HepG2 (cell line): ENCODE results near the gene PDZD2. TPM values are rescaled to one million over a fixed set of nuclear protein-coding genes. Genes with fewer than 3 reads are reported as not detected.

Experiments used
- ATAC-seq: fragments of 200-7000 bp; cut with Tn5 transposase; 3 replicates; pipeline ENCODE4 v1.9.1; 2020; ENCODE audit warnings: mild to moderate bottlenecking, moderate library complexity
- BruUV-seq: library from RNA; stranded (reverse); fragments of 400-500 nt; replicated peaks from 2 replicates; lab custom pipeline; 2021; lab: Mats Ljungman, UMichigan
- CTCF ChIA-PET: fragments of 300-600 bp; formaldehyde crosslinking; extraction: SDS; loops from one replicate; lab custom pipeline; 2021; ENCODE audit warnings: low total read pairs, inconsistent platforms, low intra/inter-chr PET ratio; lab: Yijun Ruan, JAX
- POLR2A ChIA-PET: fragments of 350-600 bp; sonication (Branson Sonifier 250); formaldehyde crosslinking; loops from one replicate; lab custom pipeline; 2020; ENCODE audit warnings: antibody characterized with exemption, inconsistent platforms; lab: Yijun Ruan, JAX
- DNase-seq: peaks from one replicate; pipeline ENCODE4 v3.0.0-alpha.2; 2015; ENCODE audit warnings: low spot score
- FAIRE-seq: peaks from 3 replicates; lab custom pipeline; 2011; peaks lifted over from hg19 to GRCh38; lab: Jason Lieb, UNC
- H2AFZ ChIP-seq: one replicate; pipeline ENCODE4 v1.6.1; 2011; ENCODE audit warnings: low read length, inconsistent platforms
- H3K27ac ChIP-seq: fragments of 300-600 bp; 3 replicates; pipeline ENCODE4 v1.8.0; 2011; ENCODE audit warnings: mixed run types, mild to moderate bottlenecking, mixed read lengths, low read length, inconsistent platforms; ENCODE audit not compliant: insufficient read depth; ENCODE audit errors: extremely low read length
- H3K27me3 ChIP-seq, 2 experiments: fragments of 200-600 bp in 1 of 2; 2 replicates in 1 of 2; 3 replicates in 1 of 2; pipeline versions ENCODE4 v1.6.0 to v1.8.0; 2011; ENCODE audit warnings: low read length in 2 of 2, mild to moderate bottlenecking in 2 of 2, moderate library complexity in 2 of 2, inconsistent platforms in 1 of 2; ENCODE audit not compliant: insufficient read depth in 2 of 2, control insufficient read depth in 1 of 2
- H3K36me3 ChIP-seq, 2 experiments: fragments of 200-600 bp in 1 of 2; replicated peaks in 1 of 2; 2 replicates in 1 of 2; 3 replicates in 1 of 2; pipeline versions ENCODE4 v1.5.1 to v1.8.0; 2011; ENCODE audit warnings: low read length in 2 of 2, inconsistent platforms in 1 of 2; ENCODE audit not compliant: insufficient read depth in 2 of 2, control insufficient read depth in 1 of 2
- H3K4me1 ChIP-seq: 2 replicates; pipeline ENCODE4 v1.5.1; 2012; ENCODE audit warnings: low read length, inconsistent platforms; ENCODE audit not compliant: insufficient read depth
- H3K4me2 ChIP-seq: 2 replicates; pipeline ENCODE4 v1.6.0; 2011; ENCODE audit warnings: low read depth, low read length, inconsistent platforms
- H3K4me3 ChIP-seq, 3 experiments: fragments of 200-600 bp in 1 of 3; sonication (generic), shearing (Covaris generic) in 1 of 3; replicated peaks in 1 of 3; 2 replicates each; pipeline ENCODE4 v1.5.1; 2011 to 2016; ENCODE audit warnings: low read length in 3 of 3, inconsistent platforms in 2 of 3, low read depth in 2 of 3, mild to moderate bottlenecking in 2 of 3, control low read depth in 1 of 3, mixed read lengths in 1 of 3; ENCODE audit not compliant: insufficient read depth in 1 of 3
- H3K79me2 ChIP-seq: one replicate; pipeline ENCODE4 v1.6.1; 2011; ENCODE audit warnings: low read length, inconsistent platforms; ENCODE audit not compliant: insufficient read depth
- H3K9ac ChIP-seq: 2 replicates; pipeline ENCODE4 v1.6.0; 2011; ENCODE audit warnings: mild to moderate bottlenecking, low read depth, low read length, inconsistent platforms; ENCODE audit not compliant: insufficient read depth
- H3K9me3 ChIP-seq: 2 replicates; pipeline ENCODE4 v1.5.1; 2012; ENCODE audit warnings: mild to moderate bottlenecking, low read length
- H4K20me1 ChIP-seq: 2 replicates; pipeline ENCODE4 v1.6.0; 2011; ENCODE audit warnings: inconsistent platforms, mild to moderate bottlenecking, low read length, moderate library complexity; ENCODE audit not compliant: insufficient read depth
- BATF2 ChIP-seq: sonication (generic); formaldehyde crosslinking; IDR thresholded peaks from 2 replicates; pipeline ENCODE4 v1.8.0; 2022; ENCODE audit warnings: mild to moderate bottlenecking, missing genetic modification reagents, moderate library complexity
- BCLAF1 ChIP-seq: fragments of 450-650 bp; IDR thresholded peaks from 2 replicates; pipeline ENCODE4 v1.6.1; 2017; ENCODE audit warnings: mild to moderate bottlenecking
- CHCHD3 ChIP-seq: sonication (generic); formaldehyde crosslinking; IDR thresholded peaks from 2 replicates; pipeline ENCODE4 v1.8.0; 2022; ENCODE audit warnings: mild to moderate bottlenecking, missing genetic modification reagents, moderate library complexity
- FOXK1 ChIP-seq: sonication (generic); formaldehyde crosslinking; IDR thresholded peaks from 2 replicates; pipeline ENCODE4 v1.4.0; 2020; ENCODE audit warnings: low read depth, missing genetic modification reagents, borderline replicate concordance
- HIVEP1 ChIP-seq: sonication (generic); formaldehyde crosslinking; IDR thresholded peaks from 2 replicates; pipeline ENCODE4 v1.4.0; 2020; ENCODE audit warnings: mild to moderate bottlenecking, missing genetic modification reagents
- NFE2L1 ChIP-seq: sonication (generic); formaldehyde crosslinking; IDR thresholded peaks from 2 replicates; pipeline ENCODE4 v1.4.0; 2020; ENCODE audit warnings: missing genetic modification reagents, mild to moderate bottlenecking, borderline replicate concordance
- NR3C1 ChIP-seq: sonication (generic); formaldehyde crosslinking; IDR thresholded peaks from 2 replicates; pipeline ENCODE4 v1.4.0; 2020; ENCODE audit warnings: missing genetic modification reagents
- ONECUT2 ChIP-seq: sonication (generic); formaldehyde crosslinking; IDR thresholded peaks from 2 replicates; pipeline ENCODE4 v1.4.0; 2020; ENCODE audit warnings: missing genetic modification reagents
- PHF5A ChIP-seq: IDR thresholded peaks from one replicate; pipeline ENCODE4 v1.6.1; 2018; ENCODE audit warnings: low read depth, missing genetic modification reagents; ENCODE audit not compliant: unreplicated experiment
- PRPF4 ChIP-seq: fragments of 200-400 bp; formaldehyde crosslinking; IDR thresholded peaks from 2 replicates; pipeline ENCODE4 v1.6.1; 2016; ENCODE audit warnings: low read length, low read depth; ENCODE audit not compliant: poor library complexity, severe bottlenecking
- RBM39 ChIP-seq: fragments of 200-400 bp; formaldehyde crosslinking; IDR thresholded peaks from one replicate; pipeline ENCODE4 v1.6.1; 2018; ENCODE audit warnings: antibody characterized with exemption, mild to moderate bottlenecking, low read depth, low read length; ENCODE audit not compliant: poor library complexity, severe bottlenecking
- RFX1 ChIP-seq: fragments of 450-650 bp; IDR thresholded peaks from 2 replicates; pipeline ENCODE4 v1.6.1; 2017
- SMAD9 ChIP-seq: sonication (generic); formaldehyde crosslinking; IDR thresholded peaks from 2 replicates; pipeline ENCODE4 v1.5.1; 2020; ENCODE audit warnings: mild to moderate bottlenecking, missing genetic modification reagents
- SOX5 ChIP-seq: IDR thresholded peaks from 2 replicates; pipeline ENCODE4 v1.6.1; 2016; ENCODE audit warnings: borderline replicate concordance
- ZNF556 ChIP-seq: sonication (generic); formaldehyde crosslinking; IDR thresholded peaks from 2 replicates; pipeline ENCODE4 v1.4.0; 2020; ENCODE audit warnings: mild to moderate bottlenecking, missing genetic modification reagents, borderline replicate concordance
- WGBS: methylation state at CpG from one replicate; pipeline ENCODE4 v1.1.6; 2017; ENCODE audit warnings: low lambda C conversion rate; 5-methylcytosine and 5-hydroxymethylcytosine counted together
- in situ Hi-C: cut with HindIII; loops from 2 replicates; pipeline ENCODE4 v1.10.0; 2017; ENCODE audit warnings: low pct_unique_long_range_greater_than_20kb; ENCODE audit not compliant: extremely low pct_ligation_motif_present
- intact Hi-C: fragments of 100-400 bp; cut with micrococcal nuclease; formaldehyde crosslinking; loops from one replicate; pipeline ENCODE4 v1.10.0; 2022; ENCODE audit not compliant: unreplicated experiment
- polyA plus RNA-seq, 8 experiments: library from polyadenylated mRNA; depleted of rRNA in 3 of 8; stranded (reverse) in 7 of 8; unstranded in 1 of 8; fragments of >200 nt; fragmentation: Illumina TruSeq in 4 of 8; extraction: Trizol in 4 of 8; gene quantifications; 2 replicates each; pipeline versions ENCODE4 v1.2.1 to v1.2.3, GENCODE V29; 2011 to 2016; ENCODE audit warnings: low read depth in 4 of 8, missing spikeins in 1 of 8, mixed read lengths in 1 of 8; ENCODE audit not compliant: insufficient read depth in 1 of 8
- total RNA-seq, 5 experiments: library from RNA; depleted of rRNA; stranded (reverse); fragments of >200 nt; fragmentation: Illumina TruSeq; extraction: Trizol; gene quantifications; 2 replicates each; pipeline ENCODE4 v1.2.3, GENCODE V29; 2016; ENCODE audit warnings: low read depth in 1 of 5

PDZD2 gene
- total and polyA plus RNA-seq, 2 of the 13 experiments (the other 11 are each of a cell fraction or from before 2014, with no cell fraction given): 0.04 TPM; not detected in 1

- no peaks in the 10 kb centered on the region for H3K9me3 ChIP-seq
- no peak for ATAC-seq
- H3K4me1 ChIP-seq: no peaks in the 10 kb centered on the region
- H3K79me2 ChIP-seq: no peaks in the 10 kb centered on the region
- peaks cover 5 to 18% of the 10 kb centered on the region in 2 experiments; a peak in 4 of 5 replicates for H3K27me3 ChIP-seq
- WGBS: 63% methylated on average over 3 of the region's 3 CpGs
- no peak overlapping the region for H3K9ac ChIP-seq
- FAIRE-seq: no peak
- no TSS peak for BruUV-seq
- CTCF ChIA-PET: no interaction called here
- no peak overlapping the region for H3K4me3 ChIP-seq
- TF ChIP-seq CHCHD3: no peak
- no peak for TF ChIP-seq BCLAF1
- TF ChIP-seq FOXK1: no peak
- no peak for TF ChIP-seq NR3C1 (CRISPR knock-in tag)
- no peak for TF ChIP-seq RBM39
- no peak for TF ChIP-seq PRPF4
- no peak for TF ChIP-seq ZNF556 (CRISPR knock-in tag)
- no peak for TF ChIP-seq SMAD9
- no peak for TF ChIP-seq PHF5A (CRISPR knock-in tag)
- no peak for TF ChIP-seq ONECUT2 (CRISPR knock-in tag)
- no peak for TF ChIP-seq NFE2L1 (CRISPR knock-in tag)
- TF ChIP-seq SOX5 (CRISPR knock-in tag): no peak
- no peak for TF ChIP-seq RFX1
- no peak for TF ChIP-seq HIVEP1 (CRISPR knock-in tag)
- TF ChIP-seq BATF2 (CRISPR knock-in tag): no peak
- no peak overlapping the region for H3K27ac ChIP-seq
- in situ Hi-C loops: no loop called here
- no peak overlapping the region for H3K4me2 ChIP-seq
- H2AFZ ChIP-seq: no peak overlapping the region
- no peak for DNase-seq
- H3K36me3 ChIP-seq: no peaks in the 10 kb centered on the region
- POLR2A ChIA-PET: no interaction called here
- H4K20me1 ChIP-seq: no peaks in the 10 kb centered on the region
- intact Hi-C loops: no loop called here
These were observed 249.6 kb downstream of the PDZD2 start for GRCh38 chr5:31888564-31888963.
